KOPT-K1 (cell line): Measurements from ENCODE around the gene NR6A1.
A peak's percentile ranks its signal among the peaks of the same experiment; 100 is the strongest.

ENCODE experiments used
- H3K27ac ChIP-seq: fragments of 200-600 bp; sonication (generic); 2 replicates; pipeline ENCODE4 v1.5.1; 2016; ENCODE audit warnings: antibody characterized with exemption, mild to moderate bottlenecking, low read depth, low read length; ENCODE audit not compliant: poor library complexity, severe bottlenecking
- H3K36me3 ChIP-seq: fragments of 200-600 bp; sonication (generic); 2 replicates; pipeline ENCODE4 v1.5.1; 2017; ENCODE audit warnings: antibody characterized with exemption, mild to moderate bottlenecking, low read length, moderate library complexity; ENCODE audit not compliant: insufficient read depth
- H3K9me3 ChIP-seq: fragments of 200-600 bp; sonication (generic); 2 replicates; pipeline ENCODE4 v1.5.1; 2017; ENCODE audit warnings: antibody characterized with exemption, low read length, mild to moderate bottlenecking; ENCODE audit not compliant: insufficient read depth, poor library complexity, severe bottlenecking

Gene NR6A1

GRCh38 chr9:124665391-124666058, 105.6 kb downstream of the NR6A1 start:
- Histone ChIP-seq H3K27ac (no peak overlapping the region), H3K36me3 (peaks cover 8% of the 10 kb centered on the region; the same call in 1 of the 2 replicates), H3K9me3 (no peaks in the 10 kb centered on the region)

DNA sequence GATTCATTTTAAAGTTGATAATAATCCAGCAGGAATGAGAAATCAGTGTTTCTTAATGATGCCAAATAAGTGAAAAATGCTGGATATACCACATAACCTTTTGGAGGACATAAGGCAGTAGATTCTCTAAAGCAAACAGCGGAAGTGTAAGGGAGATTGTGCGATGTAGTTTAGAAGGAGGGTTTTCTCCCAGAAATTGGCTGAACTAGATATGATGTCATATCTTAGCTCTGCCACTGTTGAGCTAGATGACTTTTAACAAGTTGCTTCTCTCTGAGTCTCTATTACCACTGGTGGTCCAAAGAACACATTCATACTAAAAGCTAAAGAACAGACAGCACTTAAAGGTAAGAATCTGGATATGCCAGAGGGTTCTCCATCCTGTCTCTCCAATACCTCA, 107.0 kb downstream of the NR6A1 start:
- no peak overlapping the region for H3K27ac ChIP-seq
- peaks cover 8% of the 10 kb centered on the region; the same call in 1 of the 2 replicates for H3K36me3 ChIP-seq
- no peaks in the 10 kb centered on the region for H3K9me3 ChIP-seq

GRCh38 chr9:124663046-124663961, 107.8 kb downstream of the NR6A1 start:
- no peak overlapping the region for H3K27ac ChIP-seq
- peaks cover 8% of the 10 kb centered on the region; the same call in 1 of the 2 replicates for H3K36me3 ChIP-seq
- no peaks in the 10 kb centered on the region for H3K9me3 ChIP-seq

GRCh38 chr9:124662561-124662960, 108.5 kb downstream of the NR6A1 start:
- Histone ChIP-seq H3K9me3 (no peaks in the 10 kb centered on the region), H3K27ac (no peak overlapping the region), H3K36me3 (peaks cover 8% of the 10 kb centered on the region; the same call in 1 of the 2 replicates)

DNA sequence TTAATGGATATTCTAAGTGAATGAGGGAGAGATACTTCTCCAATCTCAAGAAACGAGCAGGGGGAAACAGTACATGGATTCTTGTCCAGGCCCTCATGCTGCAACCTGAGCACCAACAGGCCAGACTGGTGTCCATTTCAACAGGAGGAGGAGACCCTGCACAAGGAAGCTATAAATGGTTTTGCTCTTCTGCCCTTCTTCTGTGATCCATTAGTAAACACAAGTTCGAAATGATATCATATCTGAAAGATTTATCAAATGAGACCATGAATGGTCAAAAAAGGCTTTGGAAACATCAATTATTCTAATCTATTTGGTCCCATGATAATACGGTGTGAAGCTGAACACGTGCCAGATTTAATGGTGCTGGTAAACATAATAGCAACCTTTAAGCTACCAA, 109.8 kb downstream of the NR6A1 start:
- Histone ChIP-seq H3K9me3 (no peaks in the 10 kb centered on the region), H3K27ac (no peak overlapping the region), H3K36me3 (peaks cover 8% of the 10 kb centered on the region; the same call in 1 of the 2 replicates)

DNA sequence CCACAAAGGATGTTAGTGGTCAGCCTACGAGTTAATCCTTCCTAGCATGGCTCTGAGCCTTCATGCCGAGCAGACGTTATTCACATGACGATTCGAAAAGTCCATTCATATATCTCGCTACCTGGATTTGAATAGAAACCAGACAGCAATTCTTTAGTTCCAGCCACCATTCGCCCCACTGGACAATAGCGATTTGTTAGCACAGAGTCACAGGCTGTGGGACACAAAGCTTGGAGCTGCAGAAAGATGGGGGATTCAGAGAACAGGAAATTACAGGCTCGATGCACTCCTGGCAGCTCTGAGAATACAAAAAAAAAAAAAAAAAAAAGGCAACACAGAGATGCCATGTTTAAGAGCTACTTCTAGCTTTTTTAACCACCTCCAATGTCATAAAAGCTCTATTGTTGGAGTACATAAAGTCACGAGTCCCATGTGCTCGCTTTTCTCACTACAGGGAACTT, 110.7 kb downstream of the NR6A1 start:
- peaks cover 8% of the 10 kb centered on the region; the same call in 1 of the 2 replicates for H3K36me3 ChIP-seq
- H3K27ac ChIP-seq = peak overlapping the region; percentile 95
- no peaks in the 10 kb centered on the region for H3K9me3 ChIP-seq

- Histone ChIP-seq H3K9me3 (no peaks in the 10 kb centered on the region), H3K27ac (peak overlapping the region; percentile 95), H3K36me3 (peaks cover 2% of the 10 kb centered on the region; the same call in 1 of the 2 replicates)
These were observed 111.9 kb downstream of the NR6A1 start for GRCh38 chr9:124659099-124659659.

GRCh38 chr9:124658165-124659017, 112.7 kb downstream of the NR6A1 start:
- no peaks in the 10 kb centered on the region for H3K36me3 ChIP-seq
- peak overlapping the region; percentile 95 for H3K27ac ChIP-seq
- no peaks in the 10 kb centered on the region for H3K9me3 ChIP-seq

- H3K9me3 ChIP-seq = no peaks in the 10 kb centered on the region
- H3K36me3 ChIP-seq = no peaks in the 10 kb centered on the region
- peak overlapping the region; percentile 95 for H3K27ac ChIP-seq
These were observed 113.6 kb downstream of the NR6A1 start for GRCh38 chr9:124657516-124657915.

- Histone ChIP-seq H3K27ac (no peak overlapping the region), H3K9me3 (no peaks in the 10 kb centered on the region), H3K36me3 (no peaks in the 10 kb centered on the region)
These were observed 116.7 kb downstream of the NR6A1 start for GRCh38 chr9:124654431-124654830.

DNA sequence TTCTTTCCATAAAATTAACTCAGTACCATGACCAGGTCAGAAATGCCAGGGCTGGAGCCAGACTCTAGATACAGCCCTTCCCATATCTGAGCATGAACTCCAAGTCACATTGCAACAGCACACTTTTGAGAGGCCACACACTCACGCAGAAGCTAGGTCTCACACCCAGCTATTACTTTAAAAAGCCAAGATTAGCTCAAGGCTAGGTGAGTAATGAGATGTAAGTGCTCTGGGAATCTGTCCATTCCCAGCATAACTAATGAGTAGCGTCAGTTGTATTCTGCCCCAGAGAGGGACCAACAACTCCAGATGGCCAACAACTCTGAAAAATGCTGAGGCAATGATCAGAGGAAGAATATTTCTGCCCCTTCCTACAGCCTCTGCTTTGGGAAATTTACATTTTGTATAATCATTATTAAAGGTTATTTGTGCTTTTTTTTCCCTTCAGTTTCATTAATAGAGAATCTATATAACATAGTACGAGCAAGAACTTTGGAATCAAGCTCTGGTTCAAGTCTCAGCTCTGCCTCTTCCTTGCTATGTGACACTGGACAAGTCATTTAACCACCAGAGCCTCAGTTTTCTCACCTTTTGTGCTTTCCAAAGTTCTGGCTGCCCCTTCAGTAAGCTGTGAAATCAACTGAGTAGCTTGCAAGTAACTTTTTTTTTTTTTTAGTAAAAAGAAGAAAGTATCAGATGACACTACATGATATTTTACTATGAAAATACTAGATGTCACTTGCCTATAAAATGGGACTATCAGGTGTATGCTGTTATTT, 118.3 kb downstream of the NR6A1 start:
- H3K9me3 ChIP-seq = no peaks in the 10 kb centered on the region
- H3K27ac ChIP-seq = no peak overlapping the region

GRCh38 chr9:124652203-124652602, 118.9 kb downstream of the NR6A1 start:
- Histone ChIP-seq H3K27ac (no peak overlapping the region), H3K9me3 (no peaks in the 10 kb centered on the region), H3K36me3 (no peaks in the 10 kb centered on the region)

More for the DNA sequence above, 118.3 kb downstream of the NR6A1 start:
- H3K36me3 ChIP-seq = no peaks in the 10 kb centered on the region

DNA sequence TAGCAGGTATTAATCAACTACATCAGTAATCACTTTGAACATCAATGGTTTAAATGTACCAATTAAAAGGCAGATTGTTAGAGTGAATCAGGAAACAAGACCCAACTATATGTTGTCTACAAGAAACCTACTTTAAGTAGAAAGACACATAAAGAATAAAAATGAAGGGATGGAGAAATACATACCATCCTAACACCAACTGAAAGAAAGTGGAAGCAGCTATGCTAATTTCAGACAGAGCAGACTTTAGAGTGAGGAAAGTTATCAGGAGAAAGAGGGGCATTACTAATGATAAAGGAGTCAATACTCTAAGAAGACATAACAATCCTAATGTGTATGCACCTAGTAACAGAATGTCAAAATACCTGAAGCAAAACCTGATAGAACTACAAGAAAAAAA, 125.8 kb downstream of the NR6A1 start:
- Histone ChIP-seq H3K27ac (no peak overlapping the region), H3K9me3 (peaks cover 4% of the 10 kb centered on the region), H3K36me3 (no peaks in the 10 kb centered on the region)

GRCh38 chr9:124639637-124640036, 131.5 kb downstream of the NR6A1 start:
- H3K27ac ChIP-seq = no peak overlapping the region
- no peaks in the 10 kb centered on the region for H3K36me3 ChIP-seq
- no peaks in the 10 kb centered on the region for H3K9me3 ChIP-seq
